Spleen (tissue), 11 donors: ENCODE measurements around the gene KIF1C. TPM values are rescaled to one million over a fixed set of nuclear protein-coding genes. Genes with fewer than 3 reads are reported as not detected.
A peak's percentile ranks its signal among the peaks of the same experiment; 100 is the strongest.

Source experiments
- DNase-seq: peaks from one replicate; pipeline ENCODE4 v3.0.0-alpha.2; 2020
- H3K27ac ChIP-seq, 8 donors: fragments of 200-600 bp; sonication (generic) in 7 of 8; 1 replicate in 4 of 8; 2 replicates in 4 of 8; pipeline versions ENCODE4 v1.5.0 to v1.8.0; 2016 to 2021; ENCODE audit warnings: inconsistent platforms in 4 of 8, mild to moderate bottlenecking in 4 of 8, moderate library complexity in 1 of 8
- H3K27me3 ChIP-seq, 7 donors: fragments of 200-600 bp; sonication (generic) in 6 of 7; replicated peaks in 1 of 7; 1 replicate in 4 of 7; 2 replicates in 3 of 7; pipeline versions ENCODE4 v1.5.0 to v1.8.0; 2016 to 2021; ENCODE audit warnings: inconsistent platforms in 3 of 7, mild to moderate bottlenecking in 1 of 7
- H3K36me3 ChIP-seq, 6 donors: fragments of 200-600 bp; sonication (generic) in 5 of 6; 1 replicate in 4 of 6; 2 replicates in 2 of 6; pipeline versions ENCODE4 v1.5.0 to v1.8.0; 2016 to 2021; ENCODE audit warnings: inconsistent platforms in 2 of 6
- H3K4me1 ChIP-seq, 6 donors: fragments of 200-600 bp; sonication (generic) in 5 of 6; 1 replicate in 3 of 6; 2 replicates in 3 of 6; pipeline versions ENCODE4 v1.5.0 to v1.8.0; 2016 to 2021; ENCODE audit warnings: inconsistent platforms in 3 of 6
- H3K4me3 ChIP-seq, 8 donors: fragments of 200-600 bp; sonication (generic) in 7 of 8; 1 replicate in 4 of 8; 2 replicates in 4 of 8; pipeline versions ENCODE4 v1.5.0 to v1.8.0; 2016 to 2021; ENCODE audit warnings: inconsistent platforms in 4 of 8, mild to moderate bottlenecking in 4 of 8, moderate library complexity in 2 of 8
- H3K9me3 ChIP-seq, 8 donors: fragments of 200-600 bp; sonication (generic) in 7 of 8; 1 replicate in 4 of 8; 2 replicates in 4 of 8; pipeline versions ENCODE4 v1.5.0 to v1.8.0; 2016 to 2021; ENCODE audit warnings: inconsistent platforms in 4 of 8
- CTCF ChIP-seq, 11 experiments: fragments of 200-600 bp in 7 of 11; fragments of 450-650 bp in 4 of 11; sonication (generic) in 4 of 11; IDR thresholded peaks in 8 of 11; conservative IDR thresholded peaks in 3 of 11; 1 replicate in 7 of 11; 2 replicates in 4 of 11; pipeline versions ENCODE4 v1.4.0 to v1.8.0; 2016 to 2021; ENCODE audit warnings: antibody characterized with exemption in 11 of 11, inconsistent platforms in 4 of 11, mild to moderate bottlenecking in 1 of 11
- POLR2A ChIP-seq, 3 donors: fragments of 450-650 bp; IDR thresholded peaks; one replicate each; pipeline ENCODE4 v1.5.1; 2017; ENCODE audit warnings: antibody characterized with exemption in 3 of 3, mild to moderate bottlenecking in 1 of 3
- POLR2AphosphoS5 ChIP-seq, 3 donors: sonication (generic); formaldehyde crosslinking; IDR thresholded peaks; one replicate each; pipeline ENCODE4 v1.5.1; 2017; ENCODE audit warnings: antibody characterized with exemption in 3 of 3
- WGBS, 5 donors: extraction: QIAGEN DNeasy Blood & Tissue Kit in 3 of 5; methylation state at CpG; one replicate each; pipeline versions ENCODE4 v1.1.5 to v1.1.7; 2013 to 2018; 5-methylcytosine and 5-hydroxymethylcytosine counted together
- intact Hi-C: fragments of 100-400 bp; cut with DNase I; formaldehyde crosslinking; loops from one replicate; pipeline ENCODE4 v1.15.0; 2023; ENCODE audit warnings: low total_unique reads
- polyA plus RNA-seq, 3 donors: library from polyadenylated mRNA; stranded (reverse); fragments of 200-250 nt; gene quantifications; one replicate each; pipeline ENCODE4 v1.2.1, GENCODE V29; 2013
- total RNA-seq, 7 donors: library from RNA; depleted of rRNA in 3 of 7; stranded (reverse); fragments of >200 nt in 3 of 7; fragmentation: NEBNext Ultra II Directional in 4 of 7; extraction: Animal tissue kit (Norgen Biotek cat#: 25700) in 4 of 7; gene quantifications; one replicate each; pipeline versions ENCODE4 v1.1.0 to v1.2.1, GENCODE V29; 2016 to 2021
- donor health status: healthy with polysubstance abuse.
- donor health status: DM: no; HTN: no; CAD: no; lungs with moderate emphysema.
- donor health status: DM: no; HTN: no; CAD: no.
- donor health status: Bipolar disorder and iron deficiency.
- donor health status: healthy.
- donor health status: DM: no; HTN: no; CAD: no.
- donor health status: DM: yes; HTN: yes; CAD: no.

Gene KIF1C
- total and polyA plus RNA-seq, 10 donors: 11.9 to 141 (median 64.8) TPM

GRCh38 chr17:4969047-4969550 lies 28.7 kb upstream of the KIF1C start:
- Histone ChIP-seq H3K36me3 (peaks cover 0 to 73% (median 41%) of the 10 kb centered on the region in 6 donors), H3K27me3 (no peaks in the 10 kb centered on the region), H3K27ac (peak overlapping the region; percentile 93 to 95 (median 94)), H3K4me1 (peaks cover 15 to 87% (median 49%) of the 10 kb centered on the region in 6 donors), H3K9me3 (no peaks in the 10 kb centered on the region), H3K4me3 (peak overlapping the region in 7 of 8 donors; percentile 13 to 90 (median 85))
- intact Hi-C loops: no loop called here
- no peak for DNase-seq
- TF ChIP-seq POLR2A (IDR thresholded peaks at IDR 0.05) (no peak), CTCF (IDR thresholded peaks at IDR 0.05 in 8 of 11, conservative IDR thresholded peaks at IDR 0.05 in 3 of 11) (no peak), POLR2AphosphoS5 (IDR thresholded peaks at IDR 0.05) (no peak)
- 84 to 92% (median 88%) methylated on average over 15 of the region's 15 CpGs for WGBS, 5 donors

GRCh38 chr17:4969551-4970173 lies 28.1 kb upstream of the KIF1C start:
- peaks cover 0 to 75% (median 45%) of the 10 kb centered on the region in 6 donors for H3K36me3 ChIP-seq
- intact Hi-C loops: no loop called here
- no peaks in the 10 kb centered on the region for H3K9me3 ChIP-seq
- TF ChIP-seq POLR2AphosphoS5 (IDR thresholded peaks at IDR 0.05) (no peak), CTCF (IDR thresholded peaks at IDR 0.05 in 8 of 11, conservative IDR thresholded peaks at IDR 0.05 in 3 of 11) (no peak), POLR2A (IDR thresholded peaks at IDR 0.05) (no peak)
- no peaks in the 10 kb centered on the region for H3K27me3 ChIP-seq
- no peak for DNase-seq
- peak overlapping the region in 4 of 8 donors; percentile 93 to 95 (median 94) for H3K27ac ChIP-seq
- H3K4me1 ChIP-seq: peaks cover 15 to 90% (median 49%) of the 10 kb centered on the region in 6 donors
- no peak overlapping the region for H3K4me3 ChIP-seq
- WGBS, 5 donors: 76 to 89% (median 85%) methylated on average over 14 to 16 of the region's 16 CpGs

GRCh38 chr17:4970273-4970672 lies 27.5 kb upstream of the KIF1C start:
- no peaks in the 10 kb centered on the region for H3K9me3 ChIP-seq
- peak overlapping the region in 2 of 8 donors; percentile 94 to 95 for H3K27ac ChIP-seq
- H3K4me1 ChIP-seq: peaks cover 15 to 88% (median 47%) of the 10 kb centered on the region in 6 donors
- H3K36me3 ChIP-seq: peaks cover 0 to 75% (median 45%) of the 10 kb centered on the region in 6 donors
- H3K27me3 ChIP-seq: no peaks in the 10 kb centered on the region
- intact Hi-C loops: no loop called here
- no peak for DNase-seq
- no peak for TF ChIP-seq POLR2AphosphoS5 (IDR thresholded peaks at IDR 0.05)
- no peak for TF ChIP-seq CTCF (IDR thresholded peaks at IDR 0.05 in 8 of 11, conservative IDR thresholded peaks at IDR 0.05 in 3 of 11)
- no peak for TF ChIP-seq POLR2A (IDR thresholded peaks at IDR 0.05)
- no peak overlapping the region for H3K4me3 ChIP-seq
- 92 to 97% (median 96%) methylated on average over 3 to 8 of the region's 8 CpGs for WGBS, 5 donors

GRCh38 chr17:4971826-4972225 lies 25.9 kb upstream of the KIF1C start:
- Histone ChIP-seq H3K4me1 (peaks cover 8 to 80% (median 33%) of the 10 kb centered on the region in 6 donors), H3K9me3 (no peaks in the 10 kb centered on the region), H3K27ac (no peak overlapping the region), H3K27me3 (no peaks in the 10 kb centered on the region), H3K4me3 (no peak overlapping the region), H3K36me3 (peaks cover 0 to 85% (median 53%) of the 10 kb centered on the region in 6 donors)
- WGBS, 5 donors: 92 to 97% (median 96%) methylated on average over 6 of the region's 6 CpGs
- TF ChIP-seq CTCF (IDR thresholded peaks at IDR 0.05 in 8 of 11, conservative IDR thresholded peaks at IDR 0.05 in 3 of 11) (no peak), POLR2AphosphoS5 (IDR thresholded peaks at IDR 0.05) (no peak), POLR2A (IDR thresholded peaks at IDR 0.05) (no peak)
- no peak for DNase-seq
- intact Hi-C loops: no loop called here
